ENCODE results near the gene ARFRP1.

ARFRP1 gene

DNA sequence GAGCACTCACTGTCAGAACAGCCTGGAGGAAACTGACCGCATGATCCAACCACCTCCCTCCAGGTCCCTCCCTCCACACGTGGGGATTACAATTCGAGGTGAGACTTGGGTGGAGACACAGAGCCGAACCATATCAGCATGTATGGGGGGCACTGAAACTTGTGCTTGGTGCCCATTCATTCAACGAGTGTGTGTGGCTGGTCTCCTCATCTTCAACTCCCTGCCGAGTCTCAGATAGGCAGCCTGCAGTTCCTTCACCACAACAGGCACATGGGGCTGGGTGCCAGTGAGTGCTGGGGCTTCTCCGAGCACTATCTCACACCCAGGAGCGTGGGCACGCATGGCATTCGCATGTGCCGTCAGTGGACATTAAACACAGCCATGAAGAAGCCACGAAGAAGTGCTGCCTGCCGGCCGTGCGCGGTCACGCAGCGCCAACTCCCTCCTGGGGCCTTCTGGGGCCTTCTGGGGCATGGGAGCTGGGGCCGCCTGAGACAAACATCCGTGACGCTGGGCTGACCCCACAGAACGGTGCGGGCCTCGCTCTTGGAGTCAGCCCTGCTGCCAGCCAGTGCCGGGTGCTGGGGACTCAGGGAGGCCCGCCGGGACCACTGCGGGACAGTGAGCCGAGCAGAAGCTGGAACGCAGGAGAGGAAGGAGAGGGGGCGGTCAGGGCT, 50.4 kb downstream of the ARFRP1 start:
- Histone ChIP-seq H3K4me1 (ENCODE audit: insufficient read depth, low read length, severe bottlenecking) (peaks cover 37% of the 10 kb centered on the region), H3K4me3 (ENCODE audit: low read depth, low read length, poor library complexity, severe bottlenecking) (peak overlapping the region; percentile 95), H3K9ac (ENCODE audit: low read length) (peak overlapping the region; percentile 94), H3K36me3 (ENCODE audit: insufficient read depth, low read length) (peaks cover 14% of the 10 kb centered on the region; the same call in 1 of the 2 replicates), H3F3A (ENCODE audit: insufficient read depth, low read length) (no peaks in the 10 kb centered on the region), H2AFZ (ENCODE audit: low read length) (peak overlapping the region; percentile 68; the same call in 1 of the 2 replicates), H3K27me3 (ENCODE audit: insufficient read depth, low read length) (peaks cover 6% of the 10 kb centered on the region; the same call in 1 of the 2 replicates), H3K79me2 (ENCODE audit: insufficient read depth, low read length) (no peaks in the 10 kb centered on the region), H3K9me2 (ENCODE audit: low read depth, low read length) (no peaks in the 10 kb centered on the region), H4K20me1 (ENCODE audit: insufficient read depth, low read length) (no peaks in the 10 kb centered on the region), H3K27ac (ENCODE audit: low read depth, low read length, poor library complexity, severe bottlenecking) (no peak overlapping the region), H3K4me2 (ENCODE audit: low read length) (peak overlapping the region; percentile 90), H3K9me3 (ENCODE audit: low read length) (no peaks in the 10 kb centered on the region)
- TF ChIP-seq, protein P1, sequence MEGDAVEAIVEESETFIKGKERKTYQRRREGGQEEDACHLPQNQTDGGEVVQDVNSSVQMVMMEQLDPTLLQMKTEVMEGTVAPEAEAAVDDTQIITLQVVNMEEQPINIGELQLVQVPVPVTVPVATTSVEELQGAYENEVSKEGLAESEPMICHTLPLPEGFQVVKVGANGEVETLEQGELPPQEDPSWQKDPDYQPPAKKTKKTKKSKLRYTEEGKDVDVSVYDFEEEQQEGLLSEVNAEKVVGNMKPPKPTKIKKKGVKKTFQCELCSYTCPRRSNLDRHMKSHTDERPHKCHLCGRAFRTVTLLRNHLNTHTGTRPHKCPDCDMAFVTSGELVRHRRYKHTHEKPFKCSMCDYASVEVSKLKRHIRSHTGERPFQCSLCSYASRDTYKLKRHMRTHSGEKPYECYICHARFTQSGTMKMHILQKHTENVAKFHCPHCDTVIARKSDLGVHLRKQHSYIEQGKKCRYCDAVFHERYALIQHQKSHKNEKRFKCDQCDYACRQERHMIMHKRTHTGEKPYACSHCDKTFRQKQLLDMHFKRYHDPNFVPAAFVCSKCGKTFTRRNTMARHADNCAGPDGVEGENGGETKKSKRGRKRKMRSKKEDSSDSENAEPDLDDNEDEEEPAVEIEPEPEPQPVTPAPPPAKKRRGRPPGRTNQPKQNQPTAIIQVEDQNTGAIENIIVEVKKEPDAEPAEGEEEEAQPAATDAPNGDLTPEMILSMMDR (IDR thresholded peaks at IDR 0.05; ENCODE audit: low read length), result no peak
- TF ChIP-seq EZH2 (IDR thresholded peaks at IDR 0.05; ENCODE audit: borderline replicate concordance, low read length), result no peak

DNA sequence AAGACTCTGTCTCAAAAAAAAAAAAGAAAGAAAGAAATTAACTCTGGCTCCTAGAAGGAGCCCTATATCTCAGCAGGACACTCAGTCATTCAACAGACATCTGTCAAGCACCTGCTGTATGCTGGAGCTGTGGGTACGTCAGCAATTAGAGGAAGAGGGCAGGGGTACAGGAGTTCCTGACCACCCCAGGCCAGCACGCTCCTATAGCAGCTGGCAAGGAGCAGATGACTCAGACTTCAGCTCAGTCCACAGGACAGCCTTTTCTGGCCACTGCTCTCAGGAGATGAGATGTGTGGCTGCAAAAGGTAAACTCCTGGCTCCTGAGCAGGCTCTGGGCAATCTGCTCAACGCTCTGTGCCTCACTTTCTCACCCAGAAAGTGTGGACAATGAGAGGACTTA, 51.3 kb downstream of the ARFRP1 start:
- H3K9ac ChIP-seq (ENCODE audit: low read length), result no peak overlapping the region
- H3K4me1 ChIP-seq (ENCODE audit: insufficient read depth, low read length, severe bottlenecking), result peaks cover 40% of the 10 kb centered on the region

DNA sequence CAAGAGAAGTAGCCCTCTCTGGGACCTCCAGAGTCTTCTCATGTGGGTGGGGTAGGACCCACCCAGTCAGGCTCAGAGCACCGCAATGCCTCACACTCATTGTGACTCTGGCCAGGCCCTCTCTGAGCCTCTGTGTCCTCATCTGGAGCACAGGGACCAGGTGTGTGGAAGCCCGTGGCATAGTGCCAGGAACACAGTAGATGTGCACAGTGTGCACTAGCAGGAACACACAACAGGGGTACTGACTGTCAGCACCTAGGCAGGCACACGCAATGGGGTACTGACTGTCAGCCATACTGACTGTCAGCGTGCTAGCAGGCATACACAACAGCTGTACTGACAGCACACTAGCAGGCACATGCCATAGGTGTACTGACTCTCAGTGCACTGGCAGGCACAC, 52.5 kb downstream of the ARFRP1 start:
- Histone ChIP-seq H3K4me2 (ENCODE audit: low read length) (no peak overlapping the region), H3K4me1 (ENCODE audit: insufficient read depth, low read length, severe bottlenecking) (peaks cover 40% of the 10 kb centered on the region)

More for the DNA sequence above, 51.3 kb downstream of the ARFRP1 start:
- no peak overlapping the region for H3K27ac ChIP-seq (ENCODE audit: low read depth, low read length, poor library complexity, severe bottlenecking)
- no peak overlapping the region for H3K4me2 ChIP-seq (ENCODE audit: low read length)
- H3K9me2 ChIP-seq (ENCODE audit: low read depth, low read length), result no peaks in the 10 kb centered on the region
- H3K36me3 ChIP-seq (ENCODE audit: insufficient read depth, low read length), result peaks cover 5% of the 10 kb centered on the region; the same call in 1 of the 2 replicates
- H3K27me3 ChIP-seq (ENCODE audit: insufficient read depth, low read length), result peaks cover 6% of the 10 kb centered on the region; the same call in 1 of the 2 replicates
- H3F3A ChIP-seq (ENCODE audit: insufficient read depth, low read length), result no peaks in the 10 kb centered on the region
- no peak overlapping the region for H2AFZ ChIP-seq (ENCODE audit: low read length)
- TF ChIP-seq, protein P1 (IDR thresholded peaks at IDR 0.05; ENCODE audit: low read length), result no peak
- no peak for TF ChIP-seq EZH2 (IDR thresholded peaks at IDR 0.05; ENCODE audit: borderline replicate concordance, low read length)
- no peak overlapping the region for H3K4me3 ChIP-seq (ENCODE audit: low read depth, low read length, poor library complexity, severe bottlenecking)
- H3K79me2 ChIP-seq (ENCODE audit: insufficient read depth, low read length), result no peaks in the 10 kb centered on the region
- H4K20me1 ChIP-seq (ENCODE audit: insufficient read depth, low read length), result no peaks in the 10 kb centered on the region
- no peaks in the 10 kb centered on the region for H3K9me3 ChIP-seq (ENCODE audit: low read length)

More for the DNA sequence above, 52.5 kb downstream of the ARFRP1 start:
- Histone ChIP-seq H3F3A (ENCODE audit: insufficient read depth, low read length) (no peaks in the 10 kb centered on the region), H3K36me3 (ENCODE audit: insufficient read depth, low read length) (peaks cover under 1% of the 10 kb centered on the region; the same call in 1 of the 2 replicates), H3K27me3 (ENCODE audit: insufficient read depth, low read length) (peaks cover 6% of the 10 kb centered on the region; the same call in 1 of the 2 replicates), H3K27ac (ENCODE audit: low read depth, low read length, poor library complexity, severe bottlenecking) (no peak overlapping the region), H3K4me3 (ENCODE audit: low read depth, low read length, poor library complexity, severe bottlenecking) (no peak overlapping the region), H3K9me2 (ENCODE audit: low read depth, low read length) (no peaks in the 10 kb centered on the region), H3K9me3 (ENCODE audit: low read length) (no peaks in the 10 kb centered on the region), H3K79me2 (ENCODE audit: insufficient read depth, low read length) (no peaks in the 10 kb centered on the region), H4K20me1 (ENCODE audit: insufficient read depth, low read length) (no peaks in the 10 kb centered on the region), H2AFZ (ENCODE audit: low read length) (no peak overlapping the region), H3K9ac (ENCODE audit: low read length) (no peak overlapping the region)
- no peak for TF ChIP-seq EZH2 (IDR thresholded peaks at IDR 0.05; ENCODE audit: borderline replicate concordance, low read length)
- TF ChIP-seq, protein P1 (IDR thresholded peaks at IDR 0.05; ENCODE audit: low read length), result no peak
